ENCODE data around the gene CACNA1B.
A peak's percentile ranks its signal among the peaks of the same experiment; 100 is the strongest.

The CACNA1B gene

GRCh38 chr9:137877506-137878122 is at the start of gene CACNA1B:
CACNA1B (plus strand) TSS chr9:137877782; CDS start chr9:137877934, 152 bp downstream.
- peak within 1 kb of the TSS; percentile 31; the same call in 1 of the 2 replicates for H3K27ac ChIP-seq

DNA sequence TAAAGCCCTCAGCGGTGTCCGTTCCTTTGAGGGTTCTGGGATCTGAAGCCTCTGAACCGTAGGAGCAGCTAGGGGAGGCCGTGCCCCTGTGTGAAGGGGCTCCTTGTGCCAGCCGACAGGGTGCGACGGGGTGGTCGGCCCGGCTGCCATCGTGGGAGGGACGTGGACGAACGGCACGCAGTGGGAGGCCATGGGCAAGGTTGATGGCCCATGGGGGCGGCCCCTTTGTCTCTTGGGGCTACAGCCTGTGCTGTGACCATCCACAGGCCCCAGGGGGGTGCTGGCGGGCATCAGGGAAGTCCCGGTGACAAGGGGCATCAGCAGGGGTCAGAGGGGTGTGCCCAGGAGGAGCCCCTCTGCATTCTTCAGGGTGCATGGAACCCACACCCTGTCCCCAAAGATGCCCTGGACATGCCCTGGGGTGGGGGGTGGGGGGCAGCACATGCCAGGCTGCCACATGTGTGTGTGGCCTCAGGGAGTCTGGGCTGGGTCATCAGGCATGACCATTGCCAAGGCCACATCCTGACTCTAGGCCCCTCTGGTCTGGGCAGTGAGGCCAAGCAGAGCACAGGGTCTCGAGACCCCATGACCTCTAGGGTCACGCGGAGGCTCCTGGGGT is 49.6 kb upstream of the CACNA1B start:
- TF ChIP-seq, protein P1, sequence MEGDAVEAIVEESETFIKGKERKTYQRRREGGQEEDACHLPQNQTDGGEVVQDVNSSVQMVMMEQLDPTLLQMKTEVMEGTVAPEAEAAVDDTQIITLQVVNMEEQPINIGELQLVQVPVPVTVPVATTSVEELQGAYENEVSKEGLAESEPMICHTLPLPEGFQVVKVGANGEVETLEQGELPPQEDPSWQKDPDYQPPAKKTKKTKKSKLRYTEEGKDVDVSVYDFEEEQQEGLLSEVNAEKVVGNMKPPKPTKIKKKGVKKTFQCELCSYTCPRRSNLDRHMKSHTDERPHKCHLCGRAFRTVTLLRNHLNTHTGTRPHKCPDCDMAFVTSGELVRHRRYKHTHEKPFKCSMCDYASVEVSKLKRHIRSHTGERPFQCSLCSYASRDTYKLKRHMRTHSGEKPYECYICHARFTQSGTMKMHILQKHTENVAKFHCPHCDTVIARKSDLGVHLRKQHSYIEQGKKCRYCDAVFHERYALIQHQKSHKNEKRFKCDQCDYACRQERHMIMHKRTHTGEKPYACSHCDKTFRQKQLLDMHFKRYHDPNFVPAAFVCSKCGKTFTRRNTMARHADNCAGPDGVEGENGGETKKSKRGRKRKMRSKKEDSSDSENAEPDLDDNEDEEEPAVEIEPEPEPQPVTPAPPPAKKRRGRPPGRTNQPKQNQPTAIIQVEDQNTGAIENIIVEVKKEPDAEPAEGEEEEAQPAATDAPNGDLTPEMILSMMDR (IDR thresholded peaks at IDR 0.05), result no peak
- TF ChIP-seq ZFX (IDR thresholded peaks at IDR 0.05; ENCODE audit: borderline replicate concordance), result no peak
- no peak overlapping the region for H3K27ac ChIP-seq

DNA sequence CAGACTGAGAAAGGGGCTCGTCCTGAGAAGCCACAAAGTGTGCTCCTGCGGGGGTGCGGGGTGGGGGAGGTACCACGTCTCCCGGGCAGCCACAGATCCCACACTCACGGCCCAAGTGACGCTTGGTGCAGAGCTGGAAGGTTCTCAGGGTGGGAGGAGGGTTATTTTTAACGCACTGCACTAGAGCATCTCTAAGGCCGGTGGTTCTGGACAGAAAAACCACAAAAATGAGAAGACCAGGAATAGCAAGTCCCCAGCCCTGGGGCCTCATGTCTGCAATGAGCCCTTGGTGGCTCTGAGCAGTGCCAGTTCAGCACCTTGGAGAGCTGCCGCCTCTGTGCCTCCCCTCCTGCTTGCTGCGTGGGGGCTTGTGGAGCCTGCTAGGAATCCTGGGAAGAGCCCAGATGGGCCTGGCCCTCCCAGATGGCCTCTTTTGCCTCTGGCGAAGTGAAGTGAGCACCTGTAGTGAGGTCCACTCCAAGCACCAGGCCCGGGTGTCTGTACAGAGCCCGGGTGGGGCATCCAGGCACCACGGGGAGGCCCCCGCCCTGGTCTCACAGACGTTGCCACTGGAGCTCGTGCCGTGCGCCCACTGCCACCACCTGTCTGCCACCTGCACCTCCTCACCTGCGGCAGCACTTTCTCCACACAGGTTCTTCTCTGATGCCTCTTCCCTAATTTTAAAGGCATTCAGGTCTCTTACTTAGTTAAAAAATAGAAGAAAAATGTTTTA is 48.9 kb upstream of the CACNA1B start:
- H3K27ac ChIP-seq, result no peak overlapping the region
- TF ChIP-seq, protein P1 (IDR thresholded peaks at IDR 0.05), result no peak

DNA sequence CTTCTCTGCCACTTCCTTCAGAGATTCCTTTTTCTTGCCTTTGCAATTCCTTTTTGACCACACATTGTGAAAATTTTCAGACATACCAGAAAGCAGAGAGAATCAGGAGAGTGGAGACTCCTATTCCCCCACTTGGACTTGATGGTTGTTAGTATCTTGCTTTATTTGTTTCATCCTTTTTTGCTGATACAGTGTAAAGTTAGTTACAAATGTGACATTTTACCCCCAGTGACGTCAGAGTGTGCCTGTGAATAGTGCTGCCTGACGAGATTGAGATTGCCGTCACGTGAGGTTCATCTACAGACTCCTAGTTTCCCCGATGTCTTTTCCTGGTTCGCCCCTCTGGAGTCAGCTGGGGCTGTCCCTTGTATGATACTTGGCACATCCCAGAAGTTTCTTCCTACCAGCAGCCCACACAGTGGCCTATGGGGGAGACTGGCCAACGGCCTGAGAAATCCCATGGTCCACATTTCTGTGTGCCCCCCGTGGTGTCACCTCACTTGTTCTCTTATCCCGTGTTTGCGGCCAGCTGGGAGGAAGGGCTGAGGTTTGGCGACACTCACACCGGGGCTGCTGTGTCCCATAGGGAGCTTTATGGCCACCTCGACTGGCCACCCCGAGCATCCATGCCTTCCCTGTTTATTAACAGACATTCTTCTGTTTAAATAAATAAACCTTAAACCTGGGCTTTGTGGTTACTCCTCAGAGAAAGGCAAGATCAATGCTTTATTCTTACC is 48.2 kb upstream of the CACNA1B start:
- no peak overlapping the region for H3K27ac ChIP-seq
- TF ChIP-seq, protein P1 (IDR thresholded peaks at IDR 0.05), result no peak
- no peak for TF ChIP-seq ZFX (IDR thresholded peaks at IDR 0.05; ENCODE audit: borderline replicate concordance)

GRCh38 chr9:137832191-137832700 is 45.3 kb upstream of the CACNA1B start:
- no peak overlapping the region for H3K27ac ChIP-seq
- TF ChIP-seq, protein P1 (IDR thresholded peaks at IDR 0.05), result no peak
- no peak for TF ChIP-seq ZFX (IDR thresholded peaks at IDR 0.05; ENCODE audit: borderline replicate concordance)

GRCh38 chr9:137832830-137833590 is 44.6 kb upstream of the CACNA1B start:
- TF ChIP-seq, protein P1 (IDR thresholded peaks at IDR 0.05), result no peak
- TF ChIP-seq ZFX (IDR thresholded peaks at IDR 0.05; ENCODE audit: borderline replicate concordance), result no peak
- no peak overlapping the region for H3K27ac ChIP-seq
